ENCODE data around the gene CENPP.
A peak's percentile ranks its signal among the peaks of the same experiment; 100 is the strongest.

CENPP gene
- total RNA-seq: 2.0 to 6.1 (median 4.5) reads per million in 4 experiments

- peak; percentile 65 for DNase-seq
Observed at GRCh38 chr9:92325269-92325990, at the start of gene CENPP, which contains the start of gene NOL8. TSS of gene CENPP (plus strand) at chr9:92325953. TSS of gene NOL8 (minus strand) at chr9:92325350. CDS start at chr9:92324161, 1,189 bp downstream.

GRCh38 chr9:92276331-92277032 lies 49.3 kb upstream of the CENPP start:
- DNase-seq: no peak

GRCh38 chr9:92278110-92278509 lies 47.6 kb upstream of the CENPP start:
- DNase-seq: no peak

GRCh38 chr9:92279302-92279701 lies 46.5 kb upstream of the CENPP start:
- DNase-seq: no peak

GRCh38 chr9:92289708-92290390 lies 35.9 kb upstream of the CENPP start:
- DNase-seq: no peak

- no peak for DNase-seq
Observed at GRCh38 chr9:92290785-92291429, 34.8 kb upstream of the CENPP start.

- no peak for DNase-seq
Observed at GRCh38 chr9:92291577-92291976, 34.2 kb upstream of the CENPP start.

- DNase-seq: no peak
Observed at GRCh38 chr9:92292338-92293074, 33.2 kb upstream of the CENPP start.

GRCh38 chr9:92293075-92293354 lies 32.7 kb upstream of the CENPP start:
- DNase-seq: no peak

- peak; percentile 99 for DNase-seq
Observed at GRCh38 chr9:92293452-92294296, 32.1 kb upstream of the CENPP start, which contains the start of gene IARS1. TSS of gene IARS1 (minus strand) at chr9:92293697. CDS start at chr9:92289419, 4,278 bp downstream.

GRCh38 chr9:92294297-92294676 lies 31.5 kb upstream of the CENPP start:
- DNase-seq: no peak

GRCh38 chr9:92295240-92295790 lies 30.4 kb upstream of the CENPP start:
- no peak for DNase-seq

- no peak for DNase-seq
Observed at GRCh38 chr9:92295827-92296258, 29.9 kb upstream of the CENPP start.

- DNase-seq: no peak
Observed at GRCh38 chr9:92297611-92298010, 28.1 kb upstream of the CENPP start.

- DNase-seq: no peak
Observed at GRCh38 chr9:92298036-92298435, 27.7 kb upstream of the CENPP start.

- DNase-seq: no peak
Observed at GRCh38 chr9:92299116-92299515, 26.6 kb upstream of the CENPP start.

GRCh38 chr9:92300936-92301335 lies 24.8 kb upstream of the CENPP start:
- no peak for DNase-seq

- DNase-seq: no peak
Observed at GRCh38 chr9:92308893-92309292, 16.9 kb upstream of the CENPP start.

- DNase-seq: no peak
Observed at GRCh38 chr9:92310562-92310961, 15.2 kb upstream of the CENPP start.

- DNase-seq: no peak
Observed at GRCh38 chr9:92312887-92313623, 12.7 kb upstream of the CENPP start.
